ENCODE data around the gene THTPA.
"Not testable (repeated sequence)": the region's sequence is repeated elsewhere in the genome, so short reads cannot be mapped to it uniquely, and the experiment has no call there.

THTPA gene

DNA sequence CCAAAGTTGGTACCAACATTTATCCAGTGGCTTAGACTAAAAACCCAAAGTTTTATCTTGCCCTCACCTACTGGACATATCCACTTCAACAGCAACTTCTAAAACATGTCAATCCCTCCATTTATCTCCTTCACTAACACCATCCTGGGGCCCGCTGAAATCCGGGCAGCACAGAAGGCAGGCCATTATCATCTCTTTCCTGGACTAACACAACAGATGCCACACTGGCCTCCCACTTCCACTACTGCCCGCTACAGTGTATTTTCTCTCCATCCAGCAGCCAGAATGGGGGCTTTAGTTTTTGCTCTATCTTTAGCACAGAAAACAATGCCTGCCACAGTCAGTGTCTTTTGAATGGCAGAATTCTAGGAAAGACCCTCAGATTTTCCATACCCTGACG, 20.1 kb upstream of the THTPA start:
- DNase-seq: no peak

DNA sequence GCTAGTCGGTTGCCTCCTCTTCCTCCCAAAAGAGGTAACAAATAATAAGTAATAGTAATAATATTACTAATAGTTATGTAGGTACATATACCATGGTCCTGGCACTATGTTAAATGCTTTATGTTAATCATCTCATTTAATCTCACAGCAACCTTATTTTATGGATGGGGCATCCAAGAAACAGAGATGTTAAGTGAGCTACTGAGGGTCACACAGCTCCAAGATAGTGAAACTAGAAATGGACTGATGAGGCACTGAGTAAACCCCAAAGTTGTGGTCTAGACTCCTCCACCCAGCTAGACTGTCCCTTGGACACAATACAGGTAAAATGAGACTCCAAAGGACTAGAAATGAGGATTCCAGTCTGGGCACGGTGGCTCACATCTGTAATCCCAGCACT, 19.6 kb upstream of the THTPA start:
- no peak for DNase-seq

- not testable (repeated sequence) for DNase-seq
Measured at GRCh38 chr14:23536906-23537305, 19.2 kb upstream of the THTPA start.

DNA sequence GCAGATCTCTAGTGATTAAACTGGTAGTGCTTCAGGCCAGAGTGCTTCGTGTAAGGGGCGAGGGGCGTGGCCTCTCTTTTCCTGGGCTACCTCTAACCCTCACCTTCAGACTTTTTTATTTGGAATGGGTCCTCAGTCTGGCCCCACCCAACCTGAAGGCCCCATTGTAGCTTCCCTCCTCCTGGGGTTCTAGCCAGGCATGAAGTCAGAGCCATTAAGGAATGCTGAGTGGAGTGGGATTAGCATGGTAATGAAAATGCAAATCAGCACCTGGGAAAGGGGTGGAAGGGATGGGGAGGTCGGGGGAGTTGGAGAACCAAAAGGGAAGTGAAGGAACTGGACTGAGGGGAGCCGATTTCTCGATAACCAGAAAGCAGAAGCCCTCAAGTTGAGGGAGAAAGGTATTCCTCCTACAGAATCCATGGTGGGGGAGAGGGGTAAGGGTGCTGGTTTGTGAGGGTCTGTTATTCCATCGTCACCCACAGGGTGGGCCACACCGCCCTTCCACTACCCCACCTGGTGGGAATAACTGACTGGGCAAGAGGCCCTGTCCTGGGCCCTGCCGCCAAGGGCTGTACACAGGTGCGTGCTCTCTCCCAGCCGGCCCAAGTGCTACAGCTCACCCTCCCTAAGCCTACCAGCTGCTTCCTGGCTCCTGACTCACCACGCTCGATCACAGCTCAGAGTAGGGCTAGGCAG, 18.6 kb upstream of the THTPA start:
- peak; percentile 22 for DNase-seq

- no peak for DNase-seq
Measured at GRCh38 chr14:23538050-23538718, 17.9 kb upstream of the THTPA start.

GRCh38 chr14:23538785-23539184, 17.3 kb upstream of the THTPA start:
- peak; percentile 19 for DNase-seq

- DNase-seq: peak; percentile 18
Measured at GRCh38 chr14:23539248-23540140, 16.6 kb upstream of the THTPA start.

DNA sequence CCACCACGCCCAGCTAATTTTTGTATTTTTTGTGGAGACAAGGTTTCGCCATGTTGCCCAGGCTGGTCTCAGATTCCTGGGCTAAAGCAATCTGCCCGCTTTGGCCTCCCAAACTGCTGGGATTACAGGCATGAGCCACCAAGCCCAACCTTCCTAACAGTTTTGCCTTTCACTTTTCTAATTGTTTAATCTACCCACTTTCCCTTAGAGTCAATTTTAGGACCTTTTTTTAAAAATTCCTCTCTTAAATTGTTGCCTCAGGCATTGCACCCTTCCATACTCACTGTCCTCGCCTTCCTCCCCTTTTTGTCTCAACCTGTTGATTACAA, 16.0 kb upstream of the THTPA start:
- DNase-seq: no peak

DNA sequence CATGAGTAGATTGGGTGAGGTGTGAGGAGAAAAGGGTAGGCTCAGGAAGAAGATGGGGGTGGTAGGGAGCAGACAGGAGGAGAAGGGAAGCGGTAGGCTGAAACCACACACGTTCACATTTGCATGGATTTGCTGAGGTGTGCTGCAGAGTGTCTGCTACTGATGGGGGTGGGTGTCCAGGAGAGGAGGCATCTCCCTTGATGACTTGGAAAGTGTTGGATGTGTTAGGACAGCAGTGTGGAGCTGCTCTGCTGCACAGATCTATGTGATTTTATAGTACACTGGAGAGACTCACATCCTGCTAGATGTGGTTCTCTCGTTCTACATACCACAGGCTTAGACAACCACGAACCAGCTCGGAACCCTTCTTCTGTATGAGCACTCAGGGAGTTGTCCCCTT, 13.8 kb upstream of the THTPA start:
- no peak for DNase-seq

GRCh38 chr14:23543403-23543802, 12.7 kb upstream of the THTPA start:
- DNase-seq: no peak

GRCh38 chr14:23544511-23545447, 11.3 kb upstream of the THTPA start:
- peak; percentile 47 for DNase-seq

DNA sequence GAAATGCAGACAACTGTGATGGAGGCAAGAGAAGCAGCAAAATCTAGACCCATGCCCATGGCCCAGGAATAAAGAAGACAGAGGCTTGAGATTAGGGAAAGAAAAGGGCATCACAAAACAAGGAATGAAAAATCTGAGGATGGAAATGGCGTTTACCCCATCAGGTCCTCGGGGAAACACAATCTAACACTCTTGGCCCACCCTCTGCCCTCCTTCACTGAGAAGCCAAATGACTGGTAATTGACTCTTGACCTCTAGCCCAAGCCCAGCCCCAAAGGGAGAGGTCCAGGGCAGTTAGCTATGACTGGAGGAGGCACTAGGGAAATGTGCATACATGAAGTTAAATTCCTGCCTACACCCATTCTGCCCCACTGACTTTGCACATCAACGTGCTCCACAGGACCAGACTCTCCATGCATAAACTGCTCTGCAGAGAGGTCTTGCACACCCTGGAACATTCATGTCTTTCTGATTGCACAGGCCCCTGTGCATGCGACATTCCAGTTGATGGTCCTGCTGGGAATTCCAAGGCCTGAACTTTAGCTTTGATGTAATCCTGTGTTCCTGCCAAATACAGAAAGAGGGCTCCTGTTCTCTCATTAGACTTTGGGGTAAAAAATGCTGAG, 10.2 kb upstream of the THTPA start:
- DNase-seq: no peak

GRCh38 chr14:23546450-23547035, 9.5 kb upstream of the THTPA start:
- DNase-seq: no peak

- DNase-seq: no peak
Measured at GRCh38 chr14:23547924-23548323, 8.1 kb upstream of the THTPA start.

- DNase-seq: no peak
Measured at GRCh38 chr14:23548351-23549318, 7.4 kb upstream of the THTPA start.

DNA sequence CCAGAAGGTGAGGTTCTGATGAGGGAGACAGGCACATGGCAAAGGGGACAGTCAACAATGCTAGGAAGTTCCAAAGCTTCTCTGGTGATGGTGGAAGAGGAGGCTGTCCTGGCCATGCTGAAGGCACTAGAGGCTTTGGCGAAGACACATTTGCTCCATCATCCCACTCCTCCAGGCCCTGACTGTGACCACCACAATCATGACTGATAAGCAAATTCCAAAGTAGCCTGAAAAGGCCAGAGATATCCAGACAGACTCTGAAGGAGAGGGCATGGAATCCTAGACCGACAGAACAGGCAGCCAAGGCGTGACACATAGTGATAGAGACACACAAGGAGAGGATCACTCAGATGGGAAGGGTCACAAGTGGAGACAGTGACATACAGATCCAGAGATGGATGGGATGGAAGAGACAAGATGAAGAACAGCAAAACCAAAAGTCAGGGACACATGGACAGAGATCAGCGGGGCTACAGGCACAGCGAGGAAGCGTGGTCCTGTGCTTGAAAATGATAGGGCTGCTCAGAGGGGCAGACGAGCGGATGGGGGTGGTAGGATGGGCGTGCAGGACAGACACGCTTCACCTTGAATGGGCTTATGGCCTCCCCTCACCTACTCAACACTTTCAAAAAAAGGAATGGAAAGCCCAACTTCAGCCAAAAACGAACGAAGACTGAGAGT, 5.8 kb upstream of the THTPA start:
- DNase-seq: no peak

GRCh38 chr14:23550812-23551265, 5.2 kb upstream of the THTPA start:
- peak; percentile 38 for DNase-seq

- peak; percentile 87 for DNase-seq
Measured at GRCh38 chr14:23551266-23552028, 4.6 kb upstream of the THTPA start, which contains the start of gene ZFHX2. ZFHX2 (minus strand) TSS chr14:23551765; CDS start chr14:23535325, 16,440 bp downstream.

DNA sequence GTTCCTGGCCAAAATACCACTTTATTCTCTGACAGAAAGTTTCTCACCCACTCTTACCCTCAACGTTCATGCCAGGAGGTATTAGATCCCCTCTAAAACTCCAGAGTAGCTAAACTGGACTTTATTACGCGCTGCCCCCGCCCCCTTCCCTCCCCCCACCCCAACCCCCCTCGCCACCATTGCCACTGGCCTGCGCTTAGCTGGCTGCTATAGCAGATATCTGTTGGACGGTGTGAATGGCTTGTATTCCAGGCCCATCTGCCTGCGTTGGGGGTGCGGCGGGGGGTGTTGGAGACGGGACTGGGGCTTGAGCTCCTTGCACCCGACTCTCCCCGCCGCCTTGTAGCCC, 564 bp upstream of the THTPA start:
- no peak for DNase-seq

Measured in NCI-H510A (cell line).